Measurements from ENCODE around the gene NKAIN2. TPM values are rescaled to one million over a fixed set of nuclear protein-coding genes. Genes with fewer than 3 reads are reported as not detected.

The NKAIN2 gene
- polyA plus RNA-seq, 2 donors, result 0.02 TPM; not detected in 1

- Histone ChIP-seq H3K4me3 (ENCODE audit: low read depth in 1 of 2, low read length in 2 of 2) (no peak overlapping the region), H3K9me3 (ENCODE audit: control insufficient read depth in 2 of 2, insufficient read depth in 1 of 2, low read depth in 1 of 2, low read length in 1 of 2) (no peaks in the 10 kb centered on the region), H3K27ac (ENCODE audit: low read depth in 2 of 2, low read length in 1 of 2) (no peak overlapping the region), H3K36me3 (ENCODE audit: control insufficient read depth in 2 of 2, insufficient read depth in 2 of 2, low read length in 1 of 2) (no peaks in the 10 kb centered on the region), H3K27me3 (ENCODE audit: control insufficient read depth in 1 of 2, insufficient read depth in 2 of 2, low read length in 2 of 2) (no peaks in the 10 kb centered on the region), H3K4me1 (ENCODE audit: control insufficient read depth in 2 of 2, insufficient read depth in 2 of 2, low read length in 1 of 2) (no peaks in the 10 kb centered on the region)
- 46 to 54% methylated on average over 2 of the region's 2 CpGs for WGBS, 2 donors
Measured at GRCh38 chr6:124747349-124747748, 943.7 kb downstream of the NKAIN2 start.

- Histone ChIP-seq H3K4me3 (ENCODE audit: low read depth in 1 of 2, low read length in 2 of 2) (no peak overlapping the region), H3K4me1 (ENCODE audit: control insufficient read depth in 2 of 2, insufficient read depth in 2 of 2, low read length in 1 of 2) (no peaks in the 10 kb centered on the region), H3K27me3 (ENCODE audit: control insufficient read depth in 1 of 2, insufficient read depth in 2 of 2, low read length in 2 of 2) (no peaks in the 10 kb centered on the region), H3K36me3 (ENCODE audit: control insufficient read depth in 2 of 2, insufficient read depth in 2 of 2, low read length in 1 of 2) (no peaks in the 10 kb centered on the region), H3K27ac (ENCODE audit: low read depth in 2 of 2, low read length in 1 of 2) (no peak overlapping the region), H3K9me3 (ENCODE audit: control insufficient read depth in 2 of 2, insufficient read depth in 1 of 2, low read depth in 1 of 2, low read length in 1 of 2) (no peaks in the 10 kb centered on the region)
- WGBS, 2 donors, result 61 to 81% methylated on average over 2 of the region's 2 CpGs
Measured at GRCh38 chr6:124748778-124749177, 945.1 kb downstream of the NKAIN2 start.

- WGBS, 2 donors, result 68 to 80% methylated on average over 1 of the region's 1 CpG
- Histone ChIP-seq H3K4me1 (ENCODE audit: control insufficient read depth in 2 of 2, insufficient read depth in 2 of 2, low read length in 1 of 2) (no peaks in the 10 kb centered on the region), H3K36me3 (ENCODE audit: control insufficient read depth in 2 of 2, insufficient read depth in 2 of 2, low read length in 1 of 2) (no peaks in the 10 kb centered on the region), H3K4me3 (ENCODE audit: low read depth in 1 of 2, low read length in 2 of 2) (no peak overlapping the region), H3K27me3 (ENCODE audit: control insufficient read depth in 1 of 2, insufficient read depth in 2 of 2, low read length in 2 of 2) (no peaks in the 10 kb centered on the region), H3K27ac (ENCODE audit: low read depth in 2 of 2, low read length in 1 of 2) (no peak overlapping the region), H3K9me3 (ENCODE audit: control insufficient read depth in 2 of 2, insufficient read depth in 1 of 2, low read depth in 1 of 2, low read length in 1 of 2) (no peaks in the 10 kb centered on the region)
Measured at GRCh38 chr6:124753001-124753400, 949.3 kb downstream of the NKAIN2 start.

GRCh38 chr6:124753562-124754105 lies 950.0 kb downstream of the NKAIN2 start:
- Histone ChIP-seq H3K27me3 (ENCODE audit: control insufficient read depth in 1 of 2, insufficient read depth in 2 of 2, low read length in 2 of 2) (no peaks in the 10 kb centered on the region), H3K36me3 (ENCODE audit: control insufficient read depth in 2 of 2, insufficient read depth in 2 of 2, low read length in 1 of 2) (no peaks in the 10 kb centered on the region), H3K27ac (ENCODE audit: low read depth in 2 of 2, low read length in 1 of 2) (no peak overlapping the region), H3K4me1 (ENCODE audit: control insufficient read depth in 2 of 2, insufficient read depth in 2 of 2, low read length in 1 of 2) (no peaks in the 10 kb centered on the region), H3K4me3 (ENCODE audit: low read depth in 1 of 2, low read length in 2 of 2) (no peak overlapping the region), H3K9me3 (ENCODE audit: control insufficient read depth in 2 of 2, insufficient read depth in 1 of 2, low read depth in 1 of 2, low read length in 1 of 2) (no peaks in the 10 kb centered on the region)
- WGBS, 2 donors, result 56 to 62% methylated on average over 4 of the region's 4 CpGs

- H3K27me3 ChIP-seq (ENCODE audit: control insufficient read depth in 1 of 2, insufficient read depth in 2 of 2, low read length in 2 of 2), result no peaks in the 10 kb centered on the region
- H3K36me3 ChIP-seq (ENCODE audit: control insufficient read depth in 2 of 2, insufficient read depth in 2 of 2, low read length in 1 of 2), result no peaks in the 10 kb centered on the region
- 84 to 91% methylated on average over 2 of the region's 2 CpGs for WGBS, 2 donors
- no peaks in the 10 kb centered on the region for H3K9me3 ChIP-seq (ENCODE audit: control insufficient read depth in 2 of 2, insufficient read depth in 1 of 2, low read depth in 1 of 2, low read length in 1 of 2)
- no peaks in the 10 kb centered on the region for H3K4me1 ChIP-seq (ENCODE audit: control insufficient read depth in 2 of 2, insufficient read depth in 2 of 2, low read length in 1 of 2)
- no peak overlapping the region for H3K4me3 ChIP-seq (ENCODE audit: low read depth in 1 of 2, low read length in 2 of 2)
- no peak overlapping the region for H3K27ac ChIP-seq (ENCODE audit: low read depth in 2 of 2, low read length in 1 of 2)
Measured at GRCh38 chr6:124755321-124755720, 951.7 kb downstream of the NKAIN2 start.

- H3K36me3 ChIP-seq (ENCODE audit: control insufficient read depth in 2 of 2, insufficient read depth in 2 of 2, low read length in 1 of 2), result no peaks in the 10 kb centered on the region
- H3K4me1 ChIP-seq (ENCODE audit: control insufficient read depth in 2 of 2, insufficient read depth in 2 of 2, low read length in 1 of 2), result no peaks in the 10 kb centered on the region
- H3K4me3 ChIP-seq (ENCODE audit: low read depth in 1 of 2, low read length in 2 of 2), result no peak overlapping the region
- H3K9me3 ChIP-seq (ENCODE audit: control insufficient read depth in 2 of 2, insufficient read depth in 1 of 2, low read depth in 1 of 2, low read length in 1 of 2), result no peaks in the 10 kb centered on the region
- H3K27me3 ChIP-seq (ENCODE audit: control insufficient read depth in 1 of 2, insufficient read depth in 2 of 2, low read length in 2 of 2), result no peaks in the 10 kb centered on the region
- no peak overlapping the region for H3K27ac ChIP-seq (ENCODE audit: low read depth in 2 of 2, low read length in 1 of 2)
Measured at GRCh38 chr6:124757560-124757959, 953.9 kb downstream of the NKAIN2 start.

- H3K27ac ChIP-seq (ENCODE audit: low read depth in 2 of 2, low read length in 1 of 2), result no peak overlapping the region
- H3K36me3 ChIP-seq (ENCODE audit: control insufficient read depth in 2 of 2, insufficient read depth in 2 of 2, low read length in 1 of 2), result no peaks in the 10 kb centered on the region
- H3K9me3 ChIP-seq (ENCODE audit: control insufficient read depth in 2 of 2, insufficient read depth in 1 of 2, low read depth in 1 of 2, low read length in 1 of 2), result no peaks in the 10 kb centered on the region
- H3K4me1 ChIP-seq (ENCODE audit: control insufficient read depth in 2 of 2, insufficient read depth in 2 of 2, low read length in 1 of 2), result no peaks in the 10 kb centered on the region
- no peaks in the 10 kb centered on the region for H3K27me3 ChIP-seq (ENCODE audit: control insufficient read depth in 1 of 2, insufficient read depth in 2 of 2, low read length in 2 of 2)
- 93 to 96% methylated on average over 1 of the region's 1 CpG for WGBS, 2 donors
- H3K4me3 ChIP-seq (ENCODE audit: low read depth in 1 of 2, low read length in 2 of 2), result no peak overlapping the region
Measured at GRCh38 chr6:124758663-124759062, 955.0 kb downstream of the NKAIN2 start.

GRCh38 chr6:124765280-124765679 lies 961.6 kb downstream of the NKAIN2 start:
- H3K4me3 ChIP-seq (ENCODE audit: low read depth in 1 of 2, low read length in 2 of 2), result no peak overlapping the region
- H3K27ac ChIP-seq (ENCODE audit: low read depth in 2 of 2, low read length in 1 of 2), result no peak overlapping the region
- WGBS, 2 donors, result 71 to 78% methylated on average over 1 of the region's 1 CpG
- no peaks in the 10 kb centered on the region for H3K9me3 ChIP-seq (ENCODE audit: control insufficient read depth in 2 of 2, insufficient read depth in 1 of 2, low read depth in 1 of 2, low read length in 1 of 2)
- no peaks in the 10 kb centered on the region for H3K27me3 ChIP-seq (ENCODE audit: control insufficient read depth in 1 of 2, insufficient read depth in 2 of 2, low read length in 2 of 2)
- no peaks in the 10 kb centered on the region for H3K36me3 ChIP-seq (ENCODE audit: control insufficient read depth in 2 of 2, insufficient read depth in 2 of 2, low read length in 1 of 2)
- H3K4me1 ChIP-seq (ENCODE audit: control insufficient read depth in 2 of 2, insufficient read depth in 2 of 2, low read length in 1 of 2), result no peaks in the 10 kb centered on the region

GRCh38 chr6:124768224-124768623 lies 964.6 kb downstream of the NKAIN2 start:
- Histone ChIP-seq H3K27me3 (ENCODE audit: control insufficient read depth in 1 of 2, insufficient read depth in 2 of 2, low read length in 2 of 2) (no peaks in the 10 kb centered on the region), H3K9me3 (ENCODE audit: control insufficient read depth in 2 of 2, insufficient read depth in 1 of 2, low read depth in 1 of 2, low read length in 1 of 2) (no peaks in the 10 kb centered on the region), H3K4me3 (ENCODE audit: low read depth in 1 of 2, low read length in 2 of 2) (no peak overlapping the region), H3K27ac (ENCODE audit: low read depth in 2 of 2, low read length in 1 of 2) (no peak overlapping the region), H3K36me3 (ENCODE audit: control insufficient read depth in 2 of 2, insufficient read depth in 2 of 2, low read length in 1 of 2) (no peaks in the 10 kb centered on the region), H3K4me1 (ENCODE audit: control insufficient read depth in 2 of 2, insufficient read depth in 2 of 2, low read length in 1 of 2) (no peaks in the 10 kb centered on the region)
- 76 to 78% methylated on average over 1 of the region's 1 CpG for WGBS, 2 donors

- 41 to 76% methylated on average over 1 of the region's 1 CpG for WGBS, 2 donors
- H3K4me3 ChIP-seq (ENCODE audit: low read depth in 1 of 2, low read length in 2 of 2), result no peak overlapping the region
- no peak overlapping the region for H3K27ac ChIP-seq (ENCODE audit: low read depth in 2 of 2, low read length in 1 of 2)
- no peaks in the 10 kb centered on the region for H3K36me3 ChIP-seq (ENCODE audit: control insufficient read depth in 2 of 2, insufficient read depth in 2 of 2, low read length in 1 of 2)
- H3K4me1 ChIP-seq (ENCODE audit: control insufficient read depth in 2 of 2, insufficient read depth in 2 of 2, low read length in 1 of 2), result no peaks in the 10 kb centered on the region
- H3K27me3 ChIP-seq (ENCODE audit: control insufficient read depth in 1 of 2, insufficient read depth in 2 of 2, low read length in 2 of 2), result no peaks in the 10 kb centered on the region
- no peaks in the 10 kb centered on the region for H3K9me3 ChIP-seq (ENCODE audit: control insufficient read depth in 2 of 2, insufficient read depth in 1 of 2, low read depth in 1 of 2, low read length in 1 of 2)
Measured at GRCh38 chr6:124769811-124770544, 966.3 kb downstream of the NKAIN2 start.
